IMR-90 (cell line): ENCODE data around the gene TRUB2. TPM values are rescaled to one million over a fixed set of nuclear protein-coding genes. Genes with fewer than 3 reads are reported as not detected.

ENCODE experiments used
- ATAC-seq: fragments of 200-7000 bp; cut with Tn5 transposase; 2 replicates; pipeline ENCODE4 v1.9.1; 2020; ENCODE audit warnings: low read depth, mild to moderate bottlenecking, moderate library complexity
- BruUV-seq: library from RNA; stranded (reverse); fragments of 400-500 nt; replicated peaks from 2 replicates; lab custom pipeline; 2021; lab: Mats Ljungman, UMichigan
- CTCF ChIA-PET: fragments of 300-600 bp; formaldehyde crosslinking; extraction: SDS; loops from one replicate; lab custom pipeline; 2021; ENCODE audit warnings: antibody characterized with exemption; lab: Yijun Ruan, JAX
- POLR2A ChIA-PET: fragments of 300-600 bp; sonication (Branson Sonifier 250); formaldehyde crosslinking; loops from one replicate; lab custom pipeline; 2022; ENCODE audit warnings: antibody characterized with exemption; ENCODE audit not compliant: unreplicated experiment; lab: Charles Lee
- DNase-seq: peaks from one replicate; pipeline ENCODE4 v3.0.0; 2013
- H2AFZ ChIP-seq: replicated peaks from 2 replicates; pipeline ENCODE3; 2013; ENCODE audit warnings: low read length, mild to moderate bottlenecking; ENCODE audit not compliant: poor library complexity
- H2AK5ac ChIP-seq: 2 replicates; pipeline ENCODE4 v1.6.1; 2013; ENCODE audit warnings: low read depth, low read length, inconsistent platforms
- H2AK9ac ChIP-seq: replicated peaks from 2 replicates; pipeline ENCODE3; 2013; ENCODE audit warnings: mild to moderate bottlenecking, low read depth, low read length, moderate library complexity; ENCODE audit not compliant: poor library complexity
- H2BK120ac ChIP-seq: 2 replicates; pipeline ENCODE4 v1.6.1; 2013; ENCODE audit warnings: low read depth, low read length, inconsistent platforms
- H2BK15ac ChIP-seq: 3 replicates; pipeline ENCODE4 v1.6.1; 2013; ENCODE audit warnings: low read depth, low read length, inconsistent platforms
- H2BK20ac ChIP-seq: 2 replicates; pipeline ENCODE4 v1.6.1; 2013; ENCODE audit warnings: low read depth, mild to moderate bottlenecking, inconsistent platforms, low read length, moderate library complexity
- H2BK5ac ChIP-seq: 2 replicates; pipeline ENCODE4 v1.6.1; 2013; ENCODE audit warnings: mild to moderate bottlenecking, low read depth, low read length, inconsistent platforms; ENCODE audit not compliant: poor library complexity, severe bottlenecking
- H3K14ac ChIP-seq: replicated peaks from 2 replicates; pipeline ENCODE4 v1.6.1; 2013; ENCODE audit warnings: low read depth, low read length, inconsistent platforms
- H3K18ac ChIP-seq: 2 replicates; pipeline ENCODE4 v1.6.1; 2013; ENCODE audit warnings: low read depth, low read length, control low read depth
- H3K23ac ChIP-seq: 2 replicates; pipeline ENCODE4 v1.6.1; 2013; ENCODE audit warnings: low read depth, low read length, inconsistent platforms
- H3K27ac ChIP-seq: 2 replicates; pipeline ENCODE4 v1.5.1; 2013; ENCODE audit warnings: mild to moderate bottlenecking, control low read depth, low read length; ENCODE audit not compliant: insufficient read depth
- H3K27me3 ChIP-seq: 2 replicates; pipeline ENCODE4 v1.6.1; 2013; ENCODE audit warnings: low read length; ENCODE audit not compliant: control insufficient read depth, insufficient read depth
- H3K36me3 ChIP-seq: 2 replicates; pipeline ENCODE4 v1.6.1; 2013; ENCODE audit warnings: low read length, mixed read lengths; ENCODE audit not compliant: control insufficient read depth, insufficient read depth
- H3K4ac ChIP-seq: 2 replicates; pipeline ENCODE4 v1.6.1; 2013; ENCODE audit warnings: low read depth, low read length, inconsistent platforms
- H3K4me1 ChIP-seq: 2 replicates; pipeline ENCODE4 v1.6.1; 2013; ENCODE audit warnings: low read length, mixed read lengths; ENCODE audit not compliant: control insufficient read depth, insufficient read depth
- H3K4me2 ChIP-seq: 2 replicates; pipeline ENCODE4 v1.6.1; 2013; ENCODE audit warnings: low read depth, mild to moderate bottlenecking, control low read depth, low read length, moderate library complexity
- H3K4me3 ChIP-seq: 2 replicates; pipeline ENCODE4 v1.5.1; 2013; ENCODE audit warnings: low read depth, mild to moderate bottlenecking, control low read depth, low read length, moderate library complexity; ENCODE audit not compliant: insufficient read depth
- H3K56ac ChIP-seq: 2 replicates; pipeline ENCODE4 v1.6.1; 2013; ENCODE audit warnings: low read length, inconsistent platforms; ENCODE audit not compliant: insufficient read depth; ENCODE audit errors: extremely low read depth
- H3K79me1 ChIP-seq, 2 experiments: 2 replicates each; pipeline ENCODE4 v1.6.1; 2013; ENCODE audit warnings: low read length in 2 of 2, inconsistent platforms in 1 of 2, low read depth in 1 of 2
- H3K9ac ChIP-seq: 2 replicates; pipeline ENCODE4 v1.6.1; 2013; ENCODE audit warnings: low read depth, low read length, control low read depth
- H3K9me1 ChIP-seq: 2 replicates; pipeline ENCODE4 v1.6.1; 2013; ENCODE audit warnings: low read length, inconsistent platforms; ENCODE audit not compliant: insufficient read depth
- H3K9me3 ChIP-seq: 2 replicates; pipeline ENCODE4 v1.6.1; 2013; ENCODE audit warnings: low read length; ENCODE audit not compliant: control insufficient read depth, insufficient read depth
- H4K20me1 ChIP-seq: 2 replicates; pipeline ENCODE4 v1.6.1; 2013; ENCODE audit warnings: low read length, inconsistent platforms; ENCODE audit not compliant: insufficient read depth
- H4K5ac ChIP-seq: 2 replicates; pipeline ENCODE4 v1.6.1; 2013; ENCODE audit warnings: mild to moderate bottlenecking, low read depth, low read length, control low read depth
- H4K8ac ChIP-seq, 2 experiments: 2 replicates each; pipeline ENCODE4 v1.6.1; 2013; ENCODE audit warnings: low read depth in 2 of 2, low read length in 2 of 2, control low read depth in 1 of 2, inconsistent platforms in 1 of 2
- H4K91ac ChIP-seq: 2 replicates; pipeline ENCODE4 v1.6.1; 2013; ENCODE audit warnings: low read depth, low read length, inconsistent platforms; ENCODE audit not compliant: insufficient read depth
- BHLHE40 ChIP-seq: fragments of 150-350 bp; IDR thresholded peaks from 2 replicates; pipeline ENCODE4 v1.6.1; 2016; ENCODE audit warnings: mild to moderate bottlenecking, low read depth, low read length
- WGBS, 2 experiments: methylation state at CpG; one replicate each; pipeline versions ENCODE4 v1.1.5 to v1.1.7; 2013; ENCODE audit warnings: missing lambda C conversion rate in 2 of 2; ENCODE audit not compliant: insufficient read length in 1 of 2; ENCODE audit errors: extremely low coverage in 2 of 2; 5-methylcytosine and 5-hydroxymethylcytosine counted together
- dilution Hi-C: fragments of 300-500 bp; cut with HindIII; formaldehyde crosslinking; loops from one replicate; pipeline ENCODE4 v1.14.3; 2018; ENCODE audit warnings: low sequenced_read_pairs; ENCODE audit not compliant: unreplicated experiment
- in situ Hi-C: fragments of 300-500 bp; cut with MboI; formaldehyde crosslinking; loops from 3 replicates; pipeline ENCODE4 v1.14.3; 2019; ENCODE audit warnings: low sequenced_read_pairs, inconsistent platforms, mixed read lengths
- intact Hi-C: fragments of 100-400 bp; cut with micrococcal nuclease; formaldehyde crosslinking; loops from 2 replicates; pipeline ENCODE4 v1.10.0; 2022
- polyA plus RNA-seq, 3 experiments: library from polyadenylated mRNA; depleted of rRNA; stranded (reverse); fragments of >200 nt; gene quantifications; 2 replicates each; pipeline ENCODE4 v1.2.3, GENCODE V29; 2012; ENCODE audit warnings: low replicate concordance in 1 of 3
- total RNA-seq: library from RNA; depleted of rRNA; stranded (reverse); fragments of >200 nt; gene quantifications from 2 replicates; pipeline ENCODE4 v1.2.3, GENCODE V29; 2012

The TRUB2 gene
- total and polyA plus RNA-seq, 2 of the 4 experiments (the other 2 are of a cell fraction): 18.0 to 21.3 TPM

GRCh38 chr9:128358090-128358489 lies 35.8 kb upstream of the TRUB2 start:
- Histone ChIP-seq H3K9me1 (peaks cover 8% of the 10 kb centered on the region), H4K5ac (no peak overlapping the region), H4K91ac (no peak overlapping the region), H2AK9ac (peak overlapping the region; percentile 70), H2AK5ac (no peak overlapping the region), H3K9ac (no peak overlapping the region), H3K14ac (no peak overlapping the region), H3K18ac (no peak overlapping the region), H2BK20ac (no peak overlapping the region), H3K4me1 (peaks cover 3% of the 10 kb centered on the region; the same call in 1 of the 2 replicates), H4K8ac (no peak overlapping the region), H3K23ac (no peak overlapping the region), H4K20me1 (no peaks in the 10 kb centered on the region), H2BK120ac (no peak overlapping the region), H3K4ac (no peak overlapping the region), H3K36me3 (peaks cover 23% of the 10 kb centered on the region), H3K9me3 (no peaks in the 10 kb centered on the region), H3K56ac (no peak overlapping the region), H2BK15ac (no peak overlapping the region), H2AFZ (no peak overlapping the region), H3K27me3 (no peaks in the 10 kb centered on the region), H3K27ac (no peak overlapping the region), H3K4me2 (no peak overlapping the region), H2BK5ac (no peak overlapping the region), H3K79me1 (no peaks in the 10 kb centered on the region; a peak in 1 of 4 replicates), H3K4me3 (no peak overlapping the region)
- no peak for ATAC-seq
- POLR2A ChIA-PET: no interaction called here
- intact Hi-C loops (no loop called here), dilution Hi-C loops (no loop called here), in situ Hi-C loops (no loop called here)
- DNase-seq: no peak
- CTCF ChIA-PET: interaction anchor here (0.7 kb wide), 1 partner anchor 17 kb away, joined by 3 read pairs; no protein-coding TSS in a partner anchor
- BruUV-seq: no TSS peak
- no peak for TF ChIP-seq BHLHE40
- 30% methylated on average over 2 of the region's 8 CpGs; no CpG with 5 or more reads in 1 of the 2 experiments for WGBS, 2 experiments
